Measurements from ENCODE around the gene PHLDA2.

Gene PHLDA2

GRCh38 chr11:2889362-2890273 is 39.6 kb downstream of the PHLDA2 start:
- DNase-seq: no peak
- H3K27ac ChIP-seq: no peak overlapping the region
- H3K36me3 ChIP-seq: no peaks in the 10 kb centered on the region
- intact Hi-C loops (cut with DNase I; ENCODE audit: low total_unique reads): loop anchor here (5.0 to 10.0 kb wide), 6 partner anchors 62 to 585 kb away; partner anchors contain the start of genes C11orf21, KCNQ1OT1 and TSPAN32
- no peak for TF ChIP-seq CTCF (IDR thresholded peaks at IDR 0.05)
- H3K9me3 ChIP-seq: no peaks in the 10 kb centered on the region
- no peak overlapping the region for H3K4me3 ChIP-seq
- H3K27me3 ChIP-seq: peaks cover 0 to 23% of the 10 kb centered on the region in 2 donors
- H3K4me1 ChIP-seq: peaks cover 0 to 41% (median 21%) of the 10 kb centered on the region in 4 donors

- H3K4me1 ChIP-seq: peaks cover 0 to 41% (median 21%) of the 10 kb centered on the region in 4 donors
- DNase-seq: peak; percentile 94 to 95
- peak; percentile 98 for TF ChIP-seq CTCF (IDR thresholded peaks at IDR 0.05)
- intact Hi-C loops (cut with DNase I; ENCODE audit: low total_unique reads): loop anchor here (1.0 to 10.0 kb wide), 5 partner anchors 61 to 536 kb away; partner anchors contain the start of gene KCNQ1OT1
- no peak overlapping the region for H3K4me3 ChIP-seq
- H3K27me3 ChIP-seq: peaks cover 0 to 23% of the 10 kb centered on the region in 2 donors
- no peak overlapping the region for H3K27ac ChIP-seq
- H3K9me3 ChIP-seq: no peaks in the 10 kb centered on the region
- H3K36me3 ChIP-seq: no peaks in the 10 kb centered on the region
Observed at GRCh38 chr11:2888266-2888968, 40.8 kb downstream of the PHLDA2 start.

GRCh38 chr11:2887515-2888195 is 41.6 kb downstream of the PHLDA2 start:
- H3K27ac ChIP-seq: peak overlapping the region in 1 of 2 donors; percentile 35
- no peak overlapping the region for H3K4me3 ChIP-seq
- peaks cover 0 to 20% of the 10 kb centered on the region in 2 donors for H3K27me3 ChIP-seq
- peaks cover 0 to 45% (median 23%) of the 10 kb centered on the region in 4 donors for H3K4me1 ChIP-seq
- no peaks in the 10 kb centered on the region for H3K9me3 ChIP-seq
- peak in 1 of 2 donors; percentile 65 for DNase-seq
- intact Hi-C loops (cut with DNase I; ENCODE audit: low total_unique reads): loop anchor here (1.0 to 10.0 kb wide), 5 partner anchors 60 to 537 kb away; partner anchors contain the start of gene KCNQ1OT1
- H3K36me3 ChIP-seq: no peaks in the 10 kb centered on the region
- TF ChIP-seq CTCF (IDR thresholded peaks at IDR 0.05): no peak

- no peak for TF ChIP-seq CTCF (IDR thresholded peaks at IDR 0.05)
- Histone ChIP-seq H3K27ac (peak overlapping the region; percentile 82 to 84), H3K9me3 (no peaks in the 10 kb centered on the region), H3K36me3 (no peaks in the 10 kb centered on the region), H3K4me3 (peak overlapping the region in 1 of 2 donors; percentile 87), H3K27me3 (peaks cover 0 to 14% of the 10 kb centered on the region in 2 donors), H3K4me1 (peaks cover 0 to 45% (median 17%) of the 10 kb centered on the region in 4 donors)
- peak in 1 of 2 donors; percentile 66 for DNase-seq
- intact Hi-C loops (cut with DNase I; ENCODE audit: low total_unique reads): loop anchor here (5.0 to 10.0 kb wide), 4 partner anchors 60 to 538 kb away; partner anchors contain the start of gene KCNQ1OT1
Observed at GRCh38 chr11:2886936-2887335, 42.3 kb downstream of the PHLDA2 start.

Measured in tibial artery (tissue), 4 donors.